GM19468 (cell line): Measurements from ENCODE around the gene N4BP2.

Source experiments
- ATAC-seq: cut with Tn5 transposase; IDR thresholded peaks from one replicate; pipeline ENCODE4 v1.9.1; 2021; ENCODE audit warnings: mild to moderate bottlenecking, moderate library complexity, moderate number of reproducible peaks; ENCODE audit not compliant: unreplicated experiment; ENCODE audit errors: extremely low read depth

Gene N4BP2

GRCh38 chr4:40187386-40187906, 130.8 kb downstream of the N4BP2 start:
- ATAC-seq, result no peak

DNA sequence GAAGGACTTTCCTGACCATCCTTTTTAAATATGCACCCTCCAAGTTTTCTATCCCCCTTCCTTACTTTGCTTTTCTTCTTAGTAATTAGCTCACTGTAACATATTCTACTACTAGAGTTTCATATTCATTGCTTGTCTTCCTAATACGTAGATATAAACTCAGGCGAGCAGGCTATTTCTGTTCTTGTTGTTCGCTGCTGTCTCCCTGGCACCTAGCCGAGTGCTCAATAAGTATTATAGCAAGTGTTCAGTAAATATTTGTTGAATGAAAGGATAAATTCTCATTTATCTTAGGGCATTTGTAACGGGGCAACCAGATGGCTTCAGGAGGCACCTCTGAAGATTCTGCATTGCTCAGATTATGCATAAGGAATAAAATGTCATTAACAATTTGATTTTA, 133.4 kb downstream of the N4BP2 start:
- ATAC-seq, result no peak

- ATAC-seq, result no peak
Measured at GRCh38 chr4:40190465-40190864, 133.8 kb downstream of the N4BP2 start.

GRCh38 chr4:40190880-40191815, 134.5 kb downstream of the N4BP2 start:
- no peak for ATAC-seq

GRCh38 chr4:40192114-40193015, 135.7 kb downstream of the N4BP2 start:
- no peak for ATAC-seq

DNA sequence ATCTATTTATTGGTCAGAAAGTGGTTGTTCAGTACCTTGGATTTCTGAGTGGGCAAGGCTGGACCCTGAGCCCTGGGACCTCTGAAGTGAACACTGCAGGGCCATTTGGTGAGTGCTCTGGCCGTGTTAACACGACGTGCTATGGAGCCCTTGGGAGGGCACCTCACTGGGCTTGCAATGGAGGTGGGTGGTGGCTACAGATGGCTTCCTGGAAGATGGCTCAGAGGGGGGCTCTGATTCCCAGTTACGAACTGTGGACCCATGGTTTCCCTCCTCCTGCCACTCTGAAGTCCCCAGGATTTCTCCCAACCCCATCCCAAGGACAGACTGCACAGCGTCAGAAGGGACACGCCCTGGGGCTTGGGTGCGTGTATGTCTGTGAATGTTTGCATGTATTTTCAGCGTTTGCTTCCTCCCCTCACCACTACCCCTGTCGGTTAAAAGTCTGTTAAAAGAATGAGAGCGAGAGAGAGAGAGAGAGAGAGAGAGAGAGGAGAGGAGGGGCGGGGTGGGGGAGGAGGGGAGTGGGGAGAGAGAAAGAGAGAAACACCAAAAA, 136.4 kb downstream of the N4BP2 start:
- ATAC-seq, result no peak

- no peak for ATAC-seq
Measured at GRCh38 chr4:40193578-40193977, 136.9 kb downstream of the N4BP2 start.

- ATAC-seq, result no peak
Measured at GRCh38 chr4:40194602-40195161, 138.0 kb downstream of the N4BP2 start.

DNA sequence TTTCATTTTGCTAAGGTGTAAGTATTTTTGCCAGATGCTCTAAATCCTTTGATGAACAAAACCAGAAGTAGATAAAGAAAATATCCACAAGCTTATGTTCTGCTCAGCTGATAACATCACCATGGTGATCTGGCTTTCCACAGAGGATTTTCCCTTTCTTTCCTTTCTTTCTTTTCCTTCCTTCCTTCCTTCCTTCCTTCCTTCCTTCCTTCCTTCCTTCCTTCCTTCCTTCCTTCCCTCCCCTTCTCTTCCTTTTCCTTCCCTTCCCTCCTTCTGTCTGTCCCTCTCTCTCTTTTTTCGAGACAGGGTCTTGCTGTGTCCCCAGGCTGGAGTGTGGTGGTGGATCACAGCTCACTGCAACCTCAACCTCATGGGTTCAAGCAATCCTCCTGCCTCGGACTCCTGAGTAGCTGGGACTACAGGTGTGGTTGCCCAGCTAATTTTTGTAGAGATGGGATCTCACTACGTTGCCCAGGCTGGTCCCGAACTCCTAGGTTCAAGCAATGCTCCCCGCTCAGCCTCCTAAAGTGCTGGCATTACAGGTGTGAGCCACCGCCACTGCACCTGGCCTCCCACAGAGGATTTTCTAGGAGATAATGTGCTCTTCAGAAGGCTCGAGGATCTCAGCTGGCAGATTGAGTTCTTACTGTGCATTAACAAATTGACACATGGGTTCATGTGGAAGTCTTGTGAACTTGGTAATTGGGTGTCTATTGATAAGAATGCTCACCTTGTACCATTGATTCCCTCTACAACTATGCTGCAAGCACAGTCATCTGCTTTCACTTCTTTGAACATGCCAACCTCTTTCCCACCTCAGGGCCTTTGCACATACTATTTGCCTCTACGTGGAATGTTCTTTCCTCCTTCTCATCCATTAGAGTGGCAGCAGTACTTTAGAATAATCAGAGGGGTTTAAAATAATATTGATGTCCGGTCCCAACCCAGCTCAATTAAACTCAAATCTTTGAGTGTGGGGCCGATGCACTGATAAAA, 138.8 kb downstream of the N4BP2 start:
- no peak for ATAC-seq

DNA sequence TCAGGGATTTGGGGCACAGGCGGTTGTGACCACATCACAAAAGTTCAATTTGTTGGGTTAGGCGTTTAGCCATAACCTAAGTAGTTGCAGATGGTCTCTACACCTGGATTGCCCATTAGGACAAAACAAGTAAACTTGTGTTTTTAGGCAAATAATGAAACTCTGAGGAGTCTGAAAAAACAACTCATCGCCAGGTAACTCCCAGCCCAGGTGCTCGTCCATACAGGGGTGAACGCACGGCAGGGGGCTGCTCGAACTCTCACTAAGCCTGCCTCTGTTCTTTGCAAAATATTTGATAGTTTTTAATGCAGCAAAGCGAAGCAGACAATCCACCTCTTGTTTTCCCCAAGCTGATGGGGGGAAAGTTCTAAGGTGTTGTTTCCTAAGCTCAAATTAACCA, 139.6 kb downstream of the N4BP2 start:
- ATAC-seq, result no peak

- ATAC-seq, result no peak
Measured at GRCh38 chr4:40196724-40197281, 140.2 kb downstream of the N4BP2 start, which contains the start of gene RHOH. Gene RHOH, plus strand, starts transcription at chr4:40197031. Its CDS starts 46,356 bp downstream, at chr4:40243387.

DNA sequence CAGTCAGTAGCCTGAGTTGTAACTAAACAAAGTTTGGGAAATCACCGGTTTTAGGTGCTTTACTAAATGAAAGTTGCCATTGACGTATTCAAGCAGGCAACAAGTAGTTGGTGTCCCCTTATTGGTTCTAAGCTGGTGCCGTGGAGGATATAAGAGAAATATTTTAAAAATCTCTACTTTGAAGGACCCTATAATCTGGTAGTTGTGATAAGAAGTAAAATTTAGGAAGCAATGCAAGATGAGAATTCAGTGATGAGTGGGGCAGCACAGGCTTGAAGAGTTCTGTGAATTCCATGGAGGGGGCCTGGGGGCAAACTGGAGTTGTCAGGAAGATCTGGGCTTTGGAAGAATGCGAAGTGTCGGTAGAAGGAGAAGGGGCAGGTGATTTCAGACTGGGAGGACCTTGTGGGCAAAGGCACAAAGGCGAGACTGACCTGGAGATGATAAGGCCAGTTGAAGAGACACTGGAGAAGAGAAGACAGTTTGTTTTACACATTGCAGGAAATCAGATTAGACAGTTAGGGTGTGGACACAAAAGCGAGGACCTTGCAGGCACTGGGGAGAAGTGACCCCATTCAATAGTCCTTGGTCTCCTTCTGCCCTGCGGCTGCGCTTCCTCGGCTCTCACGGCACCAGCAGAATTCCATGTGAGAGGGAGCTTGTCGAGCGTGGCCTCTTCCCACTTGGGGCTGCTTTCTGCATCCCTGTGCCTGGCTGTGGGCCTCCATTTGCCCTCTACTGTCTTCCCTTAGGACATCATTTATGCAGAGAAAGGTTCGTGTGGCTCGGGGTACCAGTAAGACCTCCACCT, 141.4 kb downstream of the N4BP2 start:
- ATAC-seq, result no peak

GRCh38 chr4:40199179-40199670, 142.6 kb downstream of the N4BP2 start:
- no peak for ATAC-seq

- peak; percentile 27 for ATAC-seq
Measured at GRCh38 chr4:40199999-40200874, 143.6 kb downstream of the N4BP2 start.

DNA sequence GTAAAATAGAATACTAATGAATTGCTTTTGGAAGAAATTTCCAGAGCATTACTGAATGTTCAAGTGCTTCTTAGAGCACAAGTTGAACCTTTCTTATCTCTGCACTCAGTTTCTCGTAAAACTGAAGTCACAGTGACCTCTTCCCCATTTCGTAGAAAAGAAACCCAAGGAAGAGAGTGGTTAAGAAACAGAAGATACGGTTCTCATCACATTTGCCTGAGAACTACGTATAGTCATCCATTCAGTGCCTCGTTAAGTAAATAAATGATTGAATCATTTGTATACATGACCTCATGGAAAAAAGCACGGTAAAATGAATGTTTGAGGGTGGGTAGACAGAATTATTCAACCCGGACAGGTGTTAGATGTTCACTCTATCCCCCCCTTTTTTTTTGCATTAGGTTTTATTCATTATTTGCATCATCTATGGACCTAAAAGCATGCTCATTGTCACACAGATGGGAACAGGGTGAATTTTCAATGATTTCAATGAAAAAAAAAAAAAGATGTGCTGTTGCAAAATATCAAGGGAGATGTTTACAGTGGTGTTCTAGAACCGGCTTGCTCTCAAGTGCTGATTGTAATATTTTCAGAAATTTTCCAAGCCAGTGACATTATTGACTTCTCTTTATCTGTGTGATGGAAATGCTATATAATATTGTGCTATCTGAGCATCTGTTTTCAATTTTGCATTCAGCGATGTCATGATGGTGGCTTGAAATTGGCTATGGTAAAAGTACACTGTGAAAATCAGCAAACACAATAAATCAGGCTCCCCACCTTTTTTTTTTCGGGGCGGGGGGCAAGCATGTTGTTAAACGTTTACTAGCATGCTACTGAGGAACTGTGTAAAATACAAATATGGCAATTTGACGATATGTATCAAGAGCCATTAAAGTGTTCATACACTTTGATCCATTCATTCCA, 144.5 kb downstream of the N4BP2 start:
- no peak for ATAC-seq

GRCh38 chr4:40201898-40202297, 145.2 kb downstream of the N4BP2 start:
- no peak for ATAC-seq
